Hematopoietic multipotent progenitor cell (in vitro differentiated cells): Measurements from ENCODE around the gene LIX1L. TPM values are rescaled to one million over a fixed set of nuclear protein-coding genes. Genes with fewer than 3 reads are reported as not detected.

ENCODE experiments used
- DNase-seq, 3 donors: peaks; one replicate each; pipeline ENCODE4 v3.0.0-alpha.2; 2011 to 2015; ENCODE audit warnings: low read depth in 2 of 3, low spot score in 2 of 3
- total RNA-seq: library from RNA; depleted of rRNA; stranded (reverse); fragments of >200 nt; gene quantifications from one replicate; pipeline ENCODE4 v1.2.3, GENCODE V29; 2012

The LIX1L gene
- total RNA-seq, 1 donor: 17.8 TPM

GRCh38 chr1:145901312-145902021 is 56.4 kb downstream of the LIX1L start:
- DNase-seq: no peak

DNA sequence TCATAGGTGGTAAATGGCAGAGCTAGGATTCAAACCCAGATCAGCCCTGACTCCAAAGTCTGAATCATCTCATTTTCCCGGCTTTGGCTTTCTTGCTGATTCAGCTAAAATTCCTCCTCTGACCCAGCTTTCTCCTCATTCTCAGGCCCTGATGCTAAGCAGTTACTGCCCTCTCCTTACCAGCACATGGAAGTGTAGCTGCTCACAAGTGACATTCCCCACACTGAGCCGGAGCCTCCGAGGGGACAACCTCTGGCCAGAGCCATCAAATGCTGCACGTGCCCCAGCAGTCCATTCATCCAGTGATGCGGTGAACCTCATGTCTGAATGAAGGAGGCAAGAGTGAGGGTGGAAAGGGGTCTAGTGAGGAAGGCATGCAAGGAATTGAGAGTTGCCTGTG is 59.1 kb downstream of the LIX1L start:
- no peak for DNase-seq

- DNase-seq: no peak
Observed at GRCh38 chr1:145897969-145898368, 59.8 kb downstream of the LIX1L start.

- no peak for DNase-seq
Observed at GRCh38 chr1:145895471-145895870, 62.3 kb downstream of the LIX1L start.

- no peak for DNase-seq
Observed at GRCh38 chr1:145893306-145894055, 64.3 kb downstream of the LIX1L start.

DNA sequence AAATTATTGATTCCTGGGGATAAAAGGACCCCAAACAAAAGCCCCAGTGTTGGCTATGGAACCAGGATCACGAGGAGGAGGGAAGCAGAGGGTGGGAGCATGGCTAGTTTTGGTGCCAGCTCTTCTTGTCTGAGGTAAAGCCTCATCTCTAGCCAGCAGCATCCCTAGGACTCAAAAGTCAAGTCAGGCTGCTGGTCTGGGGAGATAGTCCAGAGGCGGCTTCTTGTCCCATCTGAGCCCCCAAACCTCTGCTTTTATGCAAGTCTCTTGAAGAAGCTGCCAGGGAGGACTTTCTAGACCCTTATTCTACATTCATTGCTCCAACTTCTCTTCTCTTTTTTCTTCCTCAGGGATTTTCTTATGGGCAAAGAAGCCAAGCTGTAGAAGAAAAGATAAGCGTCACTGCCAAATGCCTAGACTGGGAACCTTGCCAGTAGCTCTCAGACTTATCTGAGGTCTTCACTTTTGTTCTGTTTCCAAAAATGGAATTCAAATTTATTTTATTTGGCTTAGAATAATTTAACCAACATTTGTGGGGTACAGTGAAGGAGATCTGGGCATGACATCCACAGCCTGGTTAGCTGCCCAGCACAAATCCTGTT is 65.2 kb downstream of the LIX1L start:
- no peak for DNase-seq

GRCh38 chr1:145891587-145892485 is 66.0 kb downstream of the LIX1L start:
- DNase-seq: peak in 2 of 3 donors; percentile 74 to 76

DNA sequence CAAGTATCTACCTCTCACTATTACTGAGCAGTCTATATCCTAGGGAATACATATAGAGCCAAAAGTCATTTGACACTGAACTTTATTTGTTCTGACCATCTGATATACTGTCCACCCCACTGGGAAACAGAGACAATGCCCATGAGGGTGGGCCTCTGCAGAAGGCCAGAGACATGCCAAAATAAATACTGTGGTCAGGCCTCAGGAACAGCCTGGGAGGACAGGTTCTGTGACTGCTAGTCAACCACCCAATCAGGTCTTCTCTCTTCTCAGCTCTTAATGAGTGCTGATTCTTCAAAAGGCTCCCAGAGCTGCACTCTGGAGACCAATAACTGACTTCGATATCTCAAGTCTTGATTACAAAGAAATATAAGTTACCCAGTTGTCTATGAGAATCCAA is 66.7 kb downstream of the LIX1L start:
- DNase-seq: no peak

GRCh38 chr1:145889722-145890121 is 68.1 kb downstream of the LIX1L start:
- DNase-seq: no peak

DNA sequence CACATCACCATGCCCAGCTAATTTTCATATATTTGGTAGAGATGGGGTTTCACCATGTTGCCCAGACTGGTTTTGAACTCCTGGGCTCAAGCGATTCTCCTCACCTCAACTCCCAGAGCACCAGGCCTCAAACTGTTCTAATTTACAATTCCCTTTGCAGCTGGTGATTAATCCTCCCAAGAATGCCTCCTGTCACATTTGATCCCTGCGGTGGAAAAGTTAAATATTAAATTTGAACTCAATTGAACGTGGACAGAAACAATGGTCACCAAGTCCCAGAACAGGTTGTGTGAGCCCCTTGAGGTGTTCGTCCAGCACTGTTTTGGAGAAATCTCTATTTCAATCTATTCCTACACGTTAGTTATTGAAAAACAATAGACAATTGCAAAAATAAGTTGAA is 70.2 kb downstream of the LIX1L start:
- no peak for DNase-seq

DNA sequence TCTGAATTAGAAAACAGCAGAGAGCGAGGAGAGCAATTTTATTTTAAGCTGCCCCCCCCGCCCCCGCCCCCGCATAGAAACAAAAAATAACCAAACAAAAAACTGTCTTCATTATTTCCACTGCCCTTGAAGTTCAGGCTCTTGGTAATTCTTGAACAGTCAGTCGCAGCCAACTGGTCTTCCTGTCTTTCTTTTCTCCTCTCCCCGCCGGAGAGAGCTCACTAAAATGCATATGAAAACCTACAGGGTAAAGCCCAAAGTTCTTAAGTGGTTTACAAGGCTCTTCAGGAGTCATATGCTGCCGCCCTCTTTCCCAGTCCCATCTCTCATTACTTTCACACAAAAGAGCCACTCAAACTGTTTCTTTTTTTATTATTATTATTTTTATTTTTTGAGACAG is 71.0 kb downstream of the LIX1L start:
- DNase-seq: no peak

GRCh38 chr1:145886390-145886789 is 71.4 kb downstream of the LIX1L start:
- DNase-seq: no peak

DNA sequence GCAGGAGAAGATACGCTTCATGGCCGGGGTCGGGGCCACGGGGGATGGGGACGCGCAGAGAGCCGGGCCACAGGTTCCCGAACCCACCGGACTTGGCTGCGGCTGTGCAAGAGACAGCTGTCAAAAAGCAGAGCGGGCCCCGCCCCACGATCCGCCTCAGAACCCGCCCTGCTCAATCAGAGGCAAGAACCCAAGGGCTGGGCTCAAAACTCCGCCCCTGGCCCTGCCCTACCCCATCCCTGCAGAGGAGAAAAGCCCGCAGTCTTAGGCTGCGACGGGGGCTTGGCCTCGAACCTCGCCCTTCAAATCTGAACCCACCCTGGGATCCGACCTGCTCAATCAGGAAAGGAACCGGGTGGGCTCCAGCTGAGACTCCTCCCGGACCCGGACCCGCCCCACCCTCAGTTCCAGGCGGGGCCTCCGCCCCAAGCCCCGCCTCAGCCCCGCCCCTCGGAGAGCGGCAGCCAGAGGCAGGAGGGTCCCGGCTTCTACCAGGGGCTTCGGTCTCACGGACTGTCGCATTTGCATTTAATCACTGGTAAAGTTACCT is 72.0 kb downstream of the LIX1L start, which contains the start of gene ANKRD35:
TSS of gene ANKRD35 (minus strand) at position 129 of the 550 bp plus-strand sequence. CDS start at position 21, 108 bp downstream.
- peak; percentile 54 to 84 (median 78) for DNase-seq

GRCh38 chr1:145884675-145885074 is 73.1 kb downstream of the LIX1L start:
- DNase-seq: no peak

Other genes with a start within 250 kb of the LIX1L start
- not detected for gene CD160, start 238.5 kb downstream of the LIX1L start, total RNA-seq
- gene RNF115, start 133.9 kb downstream of the LIX1L start, total RNA-seq: 9.2 TPM
- 46.0 TPM for gene POLR3C, start 133.8 kb downstream of the LIX1L start, total RNA-seq
- gene NUDT17, start 112.4 kb downstream of the LIX1L start, total RNA-seq: 12.7 TPM
- gene PIAS3, start 98.9 kb downstream of the LIX1L start, total RNA-seq: 15.6 TPM
- gene ANKRD35, start 72.2 kb downstream of the LIX1L start, total RNA-seq: 0.27 TPM
- gene ITGA10, start 48.0 kb downstream of the LIX1L start, total RNA-seq: under 0.01 TPM
- 21.5 TPM for gene PEX11B, start 39.3 kb downstream of the LIX1L start, total RNA-seq
- gene RBM8A, start 30.5 kb downstream of the LIX1L start, total RNA-seq: 66.2 TPM
- 0.27 TPM for gene ANKRD34A, start 6.6 kb upstream of the LIX1L start, total RNA-seq
- gene POLR3GL, start 6.7 kb upstream of the LIX1L start, total RNA-seq: 15.1 TPM
- 485 TPM for gene TXNIP, start 38.6 kb upstream of the LIX1L start, total RNA-seq
- not detected for gene HJV, start 63.7 kb upstream of the LIX1L start, total RNA-seq
- gene NBPF10, start 186.8 kb upstream of the LIX1L start, total RNA-seq: 1.6 TPM